GM15510 (cell line): ENCODE results near the gene DPF3.

Source experiments
- POLR2A ChIP-seq: IDR thresholded peaks from 3 replicates; pipeline ENCODE4 v1.6.1; 2011; ENCODE audit warnings: borderline replicate concordance; ENCODE audit not compliant: insufficient read length; ENCODE audit errors: extremely low read depth

DPF3 gene

DNA sequence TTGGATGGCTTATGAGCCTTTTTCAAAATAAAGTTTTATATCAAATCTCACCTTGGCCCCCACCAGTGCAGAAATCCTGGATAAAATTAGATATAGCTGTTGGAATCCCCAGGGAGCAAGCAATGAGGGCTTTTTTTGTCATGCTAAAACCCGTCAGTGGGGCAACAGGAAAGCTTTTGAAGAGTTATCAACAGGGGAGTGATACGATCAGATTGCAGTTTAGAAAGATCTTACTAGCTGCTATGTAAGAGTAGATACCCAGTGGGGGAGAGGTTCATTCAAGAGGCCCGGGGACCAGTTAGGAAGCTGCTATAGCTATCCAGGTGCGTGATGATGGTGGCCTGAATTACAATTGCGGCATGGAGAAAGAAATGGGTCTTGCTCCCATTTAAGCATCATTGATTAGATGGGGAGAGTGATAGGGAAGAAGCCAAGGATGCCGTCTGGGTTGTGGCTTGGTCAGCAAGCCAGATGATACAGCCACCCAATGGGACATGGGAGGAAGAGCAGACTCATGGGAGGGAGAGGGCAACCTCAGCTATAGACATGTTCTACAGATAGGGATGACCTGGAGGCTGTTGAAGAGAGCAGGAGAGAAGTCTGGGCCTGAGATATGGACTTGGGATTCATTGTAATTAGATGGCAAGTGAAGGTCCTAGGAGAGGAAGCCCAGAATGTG lies 272.4 kb downstream of the DPF3 start:
- TF ChIP-seq POLR2A = no peak

DNA sequence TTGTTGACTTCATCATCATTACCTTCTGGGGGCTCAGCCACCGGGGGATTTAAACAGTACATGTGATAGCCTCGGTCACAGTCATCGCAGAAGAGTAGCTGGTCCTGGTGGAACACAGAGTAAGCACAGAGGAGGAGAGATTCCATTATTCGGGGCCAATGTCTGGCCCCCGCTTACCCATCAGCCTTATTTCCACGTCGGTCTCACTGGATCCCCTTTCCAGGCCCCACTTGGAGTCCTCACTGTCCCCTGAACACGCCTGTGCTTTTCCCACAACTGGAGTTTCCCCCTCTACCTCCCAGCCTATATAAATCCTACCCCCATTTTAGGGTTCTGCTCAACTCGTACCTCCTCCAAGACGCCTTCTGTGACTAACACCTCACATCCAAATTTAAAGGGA lies 274.0 kb downstream of the DPF3 start:
- no peak for TF ChIP-seq POLR2A

DNA sequence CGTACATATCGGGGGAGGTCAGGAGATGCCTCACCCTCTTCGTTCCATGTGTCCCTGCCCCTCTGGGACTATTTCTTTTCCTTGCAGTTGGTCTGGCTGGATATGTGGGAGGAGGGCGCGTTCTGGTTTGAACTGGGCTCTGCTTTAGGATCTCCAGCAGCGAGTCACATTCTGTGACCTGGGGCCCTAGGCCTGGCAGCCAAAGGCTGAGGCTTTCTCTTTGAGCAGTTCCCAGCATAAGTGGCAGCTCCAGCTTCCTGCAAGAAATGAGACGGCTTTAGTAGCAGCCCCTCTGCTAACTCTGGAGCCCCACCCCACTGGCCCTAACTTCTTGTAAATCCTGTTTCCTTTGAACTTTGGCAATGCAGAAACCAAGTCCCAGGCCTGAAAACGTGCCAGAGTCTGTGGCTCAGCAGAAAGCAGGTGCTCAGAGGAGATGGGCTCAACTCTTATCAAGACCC lies 274.8 kb downstream of the DPF3 start:
- no peak for TF ChIP-seq POLR2A

DNA sequence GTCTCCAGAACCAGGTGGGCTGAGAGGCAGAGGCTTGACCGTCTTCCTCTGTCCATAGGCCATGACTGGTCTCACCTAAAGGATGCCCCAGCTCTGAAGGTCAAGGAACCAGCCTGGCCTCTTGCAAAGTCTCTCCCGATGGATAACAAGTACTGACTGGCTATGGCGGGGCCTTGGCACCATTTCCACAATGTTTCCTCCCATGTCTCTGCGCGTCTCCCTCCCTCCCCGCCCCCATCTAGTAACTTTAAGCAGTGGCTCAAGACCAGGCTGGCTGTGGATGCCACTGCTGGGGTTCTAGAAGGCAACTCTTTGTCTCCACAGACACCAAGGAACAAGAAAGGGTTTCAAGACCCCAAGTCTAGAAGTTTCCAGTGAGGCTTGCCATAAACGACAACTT lies 275.5 kb downstream of the DPF3 start:
- TF ChIP-seq POLR2A = no peak

DNA sequence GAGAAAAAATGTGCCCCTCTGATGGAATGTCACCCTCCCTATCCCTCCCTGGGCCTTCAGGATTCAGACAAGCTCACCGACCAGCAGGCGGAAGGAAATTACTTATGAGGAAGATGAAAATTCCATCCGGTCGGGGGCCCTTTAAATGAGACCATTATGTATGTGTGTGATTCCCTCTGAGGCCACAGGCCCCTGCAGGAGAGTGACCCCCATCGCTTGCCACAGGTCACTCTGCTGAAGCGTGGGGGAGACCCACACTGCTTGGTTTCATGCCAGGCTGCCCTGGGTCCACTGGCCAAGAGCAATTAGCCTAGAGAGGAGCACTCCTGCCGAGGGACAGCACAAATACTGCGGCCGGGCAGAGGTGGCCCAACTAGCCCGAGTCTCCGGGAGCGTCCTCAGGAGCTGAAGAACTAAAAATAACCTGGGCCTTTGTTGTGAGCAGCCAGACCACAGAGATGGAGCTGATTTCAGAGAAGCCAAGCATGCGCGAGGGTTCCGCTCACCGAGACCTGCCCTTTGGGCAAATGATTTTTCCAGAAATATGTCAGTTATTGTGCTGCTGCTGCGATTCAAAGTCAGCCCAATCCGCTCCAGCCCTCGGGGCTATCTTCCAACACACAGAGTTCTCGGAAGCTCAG lies 276.4 kb downstream of the DPF3 start:
- no peak for TF ChIP-seq POLR2A

DNA sequence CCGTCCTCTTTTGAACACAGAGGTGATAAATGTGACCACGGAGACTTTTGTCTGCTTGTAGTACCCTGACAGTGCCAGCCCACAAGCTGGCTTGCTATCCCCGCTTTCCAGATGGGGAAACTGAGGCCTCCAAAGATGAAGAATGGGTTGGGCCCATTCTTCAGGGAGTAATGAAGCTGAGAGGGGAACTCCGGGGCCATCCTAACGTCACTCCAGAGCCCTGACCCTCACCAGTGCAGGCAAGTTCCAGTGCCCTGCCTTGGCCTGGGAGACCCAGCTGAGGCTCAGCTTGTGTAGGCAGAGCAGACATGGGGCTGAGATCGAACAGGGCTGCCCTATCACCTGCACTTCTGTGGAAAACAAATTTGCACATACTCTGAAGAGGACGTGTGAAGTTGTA lies 277.1 kb downstream of the DPF3 start:
- no peak for TF ChIP-seq POLR2A

DNA sequence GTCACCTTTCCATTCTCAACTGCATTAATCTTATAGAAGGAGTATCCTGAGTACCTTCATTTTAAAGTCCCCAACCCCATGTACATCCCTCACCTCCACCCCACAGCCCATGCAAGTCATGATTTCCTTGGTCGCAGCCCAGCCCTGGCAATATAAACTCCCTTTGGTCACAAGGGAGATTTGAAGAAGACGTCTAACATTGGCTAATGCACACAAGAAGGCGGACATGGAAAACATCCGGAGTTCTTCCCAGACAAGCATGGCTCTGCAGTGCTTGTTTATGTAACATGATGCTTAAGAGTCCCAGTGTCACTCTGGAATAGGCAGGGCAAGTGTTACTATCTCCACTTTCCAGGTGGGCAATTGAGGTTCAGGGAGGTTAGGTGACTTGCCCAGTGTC lies 277.6 kb downstream of the DPF3 start:
- no peak for TF ChIP-seq POLR2A

DNA sequence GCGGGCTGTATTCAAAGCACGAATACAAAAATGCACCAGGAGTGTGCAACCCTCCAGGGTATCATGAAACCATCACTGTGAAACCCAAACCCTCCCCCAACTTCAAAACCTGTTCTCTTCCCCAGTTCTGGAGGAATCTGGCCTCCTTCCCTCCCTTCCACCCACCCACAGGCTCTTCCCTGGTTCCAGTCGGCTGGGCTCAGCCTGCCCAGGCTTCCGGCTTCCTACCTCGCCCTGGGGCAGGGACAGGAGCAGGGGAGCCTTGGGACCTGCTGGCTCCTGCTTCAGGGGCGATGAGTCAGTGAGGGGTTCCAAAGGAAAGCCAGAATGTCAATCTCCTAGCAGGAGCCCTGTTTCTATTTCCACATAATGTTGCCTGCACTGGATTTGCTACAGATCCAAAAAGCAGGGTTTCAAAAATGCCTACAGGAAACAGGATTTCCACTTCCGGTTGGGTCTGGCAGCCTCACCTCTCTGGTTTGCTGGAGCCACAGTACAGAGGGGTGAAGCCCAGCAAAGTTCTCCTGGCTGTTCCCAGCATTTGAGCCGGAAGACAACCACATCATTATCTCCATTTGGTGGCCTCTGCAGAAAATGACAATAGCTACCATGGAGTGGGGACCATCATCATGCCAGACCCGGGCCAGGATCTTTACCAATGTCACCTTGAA lies 278.3 kb downstream of the DPF3 start:
- no peak for TF ChIP-seq POLR2A

DNA sequence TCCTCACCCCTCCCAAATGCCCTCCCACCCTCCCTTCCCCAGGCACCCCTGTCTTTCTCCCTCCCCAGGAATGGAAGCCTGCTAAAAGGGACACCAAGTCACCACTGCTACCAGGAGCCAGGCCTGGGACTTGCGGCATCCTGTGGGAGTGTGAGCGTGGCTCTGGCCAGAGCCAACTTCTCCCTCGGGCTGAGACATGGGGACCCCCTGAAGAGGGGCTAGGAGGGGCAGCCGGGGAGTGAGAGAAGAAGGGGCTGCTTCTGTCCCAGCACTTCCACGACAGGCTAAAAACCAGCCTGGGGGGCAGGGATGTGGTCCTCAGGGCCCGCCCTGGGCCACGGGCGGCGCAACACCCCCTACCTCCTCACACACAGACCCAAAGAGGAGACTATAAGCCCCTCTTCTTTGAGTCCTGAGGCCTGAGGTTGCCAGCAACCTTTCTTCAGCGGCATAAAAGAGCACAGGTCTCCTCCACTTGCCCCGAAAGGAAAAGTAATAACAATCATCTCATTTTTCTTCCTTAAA lies 278.9 kb downstream of the DPF3 start:
- no peak for TF ChIP-seq POLR2A

DNA sequence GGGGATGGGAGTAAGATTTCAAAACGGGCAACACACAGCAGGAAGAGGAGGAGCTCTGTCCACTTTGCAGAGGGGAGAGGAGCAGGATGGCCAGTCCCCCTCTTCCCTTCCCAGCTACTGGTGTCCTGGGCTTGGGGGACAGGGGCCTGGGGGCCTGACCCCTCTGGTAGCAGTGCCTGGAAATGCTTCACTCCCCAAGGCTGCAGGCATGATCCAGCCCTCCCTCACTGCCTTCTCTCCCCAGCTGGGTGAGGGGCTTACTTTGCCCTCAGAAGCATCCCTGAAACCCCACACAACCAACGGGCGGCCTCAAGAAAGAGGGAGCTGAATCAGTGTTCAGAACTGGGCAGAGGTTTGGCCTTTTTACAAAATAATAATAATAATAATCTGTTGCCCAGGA lies 279.5 kb downstream of the DPF3 start:
- no peak for TF ChIP-seq POLR2A

DNA sequence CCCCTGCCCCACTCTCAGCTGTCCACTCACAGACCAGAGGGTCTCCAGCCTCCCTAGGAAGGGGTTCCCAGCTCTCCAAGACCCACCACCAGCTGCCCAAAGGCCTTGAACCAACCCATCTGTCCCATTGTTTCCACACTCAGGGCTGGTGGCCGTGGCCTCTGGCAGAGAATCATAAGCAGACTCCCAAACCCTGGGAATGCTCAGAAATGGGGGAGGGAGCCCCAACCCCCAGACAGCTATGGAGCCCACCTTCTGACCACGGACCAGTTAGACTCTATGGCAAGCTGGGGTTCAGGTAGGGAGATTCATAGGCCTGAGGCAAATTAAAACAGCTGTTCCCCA lies 280.0 kb downstream of the DPF3 start:
- TF ChIP-seq POLR2A = no peak

DNA sequence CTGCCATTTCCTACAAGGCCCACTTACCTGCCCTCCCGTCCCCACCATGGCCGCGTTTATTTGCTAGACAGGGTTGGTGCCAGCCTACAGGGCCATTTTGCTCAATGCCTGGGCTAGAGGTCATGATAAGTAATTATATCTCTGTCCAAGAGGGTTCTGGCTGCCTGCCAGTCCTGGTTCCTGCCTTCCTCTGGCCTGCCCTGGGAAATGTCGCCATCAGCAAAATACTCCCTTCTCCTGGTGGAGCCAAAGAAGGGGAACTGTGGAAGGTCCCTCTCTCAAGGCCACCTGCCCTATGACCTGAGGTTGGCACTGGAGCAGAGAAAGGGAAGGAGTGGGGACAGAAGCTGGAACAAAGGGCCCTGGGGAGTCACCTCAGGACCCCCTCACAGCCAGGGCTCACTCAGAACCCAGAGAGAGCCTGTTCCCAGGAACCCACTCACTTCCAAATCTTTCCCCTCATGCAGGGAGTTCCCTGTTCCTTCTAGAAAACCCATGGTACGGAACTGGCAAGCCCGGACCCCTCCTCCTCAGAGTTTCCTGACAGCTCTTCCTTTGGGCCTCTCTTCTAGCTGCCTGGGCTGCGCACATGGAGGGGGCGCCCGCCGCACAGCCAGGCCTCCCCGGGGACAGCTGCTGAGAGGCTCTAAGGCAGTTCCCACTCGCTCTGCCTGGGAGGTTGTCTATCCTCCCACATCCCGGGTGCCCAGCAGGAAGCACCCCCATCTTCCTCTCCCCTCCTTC lies 280.5 kb downstream of the DPF3 start:
- TF ChIP-seq POLR2A = no peak

DNA sequence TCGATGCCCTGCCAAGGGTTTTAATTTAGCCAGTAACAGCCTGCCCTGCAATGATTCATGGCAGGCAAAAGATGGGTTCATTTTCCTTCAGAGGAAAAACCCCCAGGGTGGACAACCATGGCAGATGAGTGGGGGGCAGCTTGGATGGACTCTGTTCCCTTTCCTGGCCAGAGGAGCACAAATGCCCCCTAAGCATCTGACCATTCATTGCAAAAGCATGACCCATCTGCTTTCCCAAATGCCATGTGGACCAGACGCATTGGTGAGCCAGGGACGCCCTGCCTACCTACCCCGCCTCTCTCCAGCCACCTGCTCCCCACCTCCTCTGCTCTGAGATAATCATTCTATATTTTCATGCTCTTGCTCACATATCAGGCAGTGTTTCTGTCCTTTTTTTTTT lies 281.9 kb downstream of the DPF3 start:
- no peak for TF ChIP-seq POLR2A

DNA sequence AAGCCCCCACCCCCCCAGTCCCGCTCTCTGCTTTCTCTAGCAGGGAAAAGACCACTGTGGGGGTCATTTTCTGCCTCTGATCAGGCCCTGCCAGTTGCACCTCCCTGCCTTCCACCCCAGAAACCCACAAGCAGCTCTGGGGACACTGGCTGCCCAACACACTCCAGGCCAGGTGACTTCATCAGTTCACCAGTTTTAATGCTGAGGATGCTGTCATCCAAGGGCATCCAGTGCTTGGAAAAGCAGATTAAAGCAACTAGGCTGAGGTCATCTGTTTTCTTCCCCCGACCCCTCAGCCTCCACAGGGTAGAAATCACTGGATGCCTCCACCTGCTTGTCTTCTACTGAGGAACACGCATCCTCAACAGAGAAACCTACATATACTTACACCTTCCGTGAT lies 282.4 kb downstream of the DPF3 start:
- no peak for TF ChIP-seq POLR2A

DNA sequence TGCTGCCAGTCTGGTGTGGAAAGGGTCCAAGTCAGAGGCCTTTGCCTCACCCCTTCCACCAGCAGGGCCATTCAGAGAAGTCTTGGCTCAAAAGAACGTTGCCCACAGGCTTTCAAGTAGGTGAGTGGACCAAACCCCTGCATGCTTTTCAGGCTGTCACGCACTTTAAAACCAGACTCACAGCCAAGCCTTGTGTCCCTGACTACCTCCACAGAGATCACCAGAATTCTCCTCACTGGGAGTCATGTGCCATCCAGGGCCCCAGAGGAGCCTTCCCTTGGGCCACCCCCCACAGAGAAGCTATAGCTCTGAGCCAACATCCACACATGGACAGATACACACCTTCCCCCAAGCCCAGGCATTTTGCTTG lies 283.1 kb downstream of the DPF3 start:
- no peak for TF ChIP-seq POLR2A
